GM19452 (cell line): ENCODE measurements around the gene EGFR.

Source experiments
- ATAC-seq: cut with Tn5 transposase; IDR thresholded peaks from one replicate; pipeline ENCODE4 v1.9.1; 2021; ENCODE audit not compliant: unreplicated experiment

Gene EGFR

DNA sequence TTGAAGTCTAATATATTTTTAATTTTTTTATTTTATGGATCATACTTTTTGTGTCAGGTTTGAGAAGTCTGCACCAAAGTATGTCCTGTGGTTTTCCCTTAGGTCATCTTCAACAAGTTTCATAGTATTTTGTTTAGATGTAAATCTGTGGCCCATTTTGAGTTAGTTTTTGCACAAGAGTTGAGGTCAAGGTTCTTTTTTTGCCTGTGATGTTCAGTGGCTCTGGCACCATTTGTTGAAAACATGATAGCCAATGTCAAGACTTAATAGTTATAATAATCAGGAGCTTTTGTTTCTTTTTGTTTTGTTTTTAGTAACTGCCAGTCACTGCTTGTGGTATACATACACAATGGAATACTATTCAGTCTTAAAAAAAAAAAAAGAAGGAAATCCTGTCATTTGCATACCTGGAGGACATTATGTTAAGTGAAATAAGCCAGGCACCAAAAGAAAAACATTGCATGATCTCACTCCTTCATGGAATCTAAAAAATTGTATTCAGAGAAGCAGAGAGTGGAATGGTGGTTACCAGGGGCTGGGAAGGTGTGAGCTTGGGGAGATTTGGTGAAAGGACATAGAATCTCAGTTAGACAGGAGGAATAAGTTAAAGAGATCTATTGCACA, 61.3 kb downstream of the EGFR start:
- no peak for ATAC-seq

DNA sequence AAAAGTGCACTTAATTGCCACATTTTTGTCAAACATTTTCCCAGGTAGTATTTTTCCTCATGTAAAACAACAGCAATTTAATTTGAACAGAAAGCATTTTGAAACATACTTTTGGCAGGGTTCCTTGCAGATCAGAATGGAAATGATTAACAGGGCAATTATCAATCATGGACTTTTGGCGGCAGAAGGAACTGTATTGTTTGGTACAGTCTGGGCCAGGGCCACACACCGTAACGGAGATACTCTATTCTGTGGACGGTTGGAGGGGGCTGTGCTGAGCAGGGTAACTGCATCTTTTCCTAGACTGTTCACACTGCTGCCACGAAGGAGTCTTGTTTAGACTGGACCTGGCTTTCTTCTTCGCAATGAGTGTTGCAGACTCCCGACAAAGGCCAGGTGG, 62.3 kb downstream of the EGFR start:
- no peak for ATAC-seq

DNA sequence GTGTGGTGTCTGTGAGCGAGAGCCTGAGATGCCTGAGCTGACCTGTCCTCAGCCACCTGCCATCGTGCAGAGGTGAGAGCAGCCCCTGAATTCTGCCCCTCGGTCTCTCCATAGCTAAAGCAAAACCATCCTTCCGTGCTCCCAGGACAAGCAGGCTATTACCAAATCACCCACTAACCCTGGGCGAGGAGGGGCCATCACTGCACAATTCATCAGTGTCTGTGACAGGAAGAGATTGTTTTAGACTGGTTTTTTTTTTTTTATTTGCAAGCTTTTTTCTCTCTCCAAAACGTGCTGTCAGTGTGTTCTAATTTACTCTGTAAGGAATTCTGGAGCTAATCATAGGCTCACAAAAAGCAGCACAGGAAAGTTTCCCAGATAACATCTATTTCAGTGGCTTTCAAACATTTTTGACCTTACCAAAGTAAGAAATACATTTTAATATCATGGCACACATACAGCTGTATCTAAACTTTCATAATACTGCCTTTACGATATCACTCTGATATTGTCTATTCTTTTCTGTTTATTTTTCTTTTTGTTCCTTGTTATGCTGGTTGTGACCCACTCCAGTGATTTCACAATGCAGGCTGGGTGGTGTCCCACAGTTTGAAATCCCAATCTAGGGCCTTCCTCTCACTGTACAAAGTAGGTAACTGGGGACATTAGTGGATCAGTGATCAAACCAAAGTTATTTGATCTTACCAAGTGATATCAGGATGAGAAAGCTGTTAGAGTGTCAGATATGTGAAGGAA, 62.8 kb downstream of the EGFR start:
- no peak for ATAC-seq

DNA sequence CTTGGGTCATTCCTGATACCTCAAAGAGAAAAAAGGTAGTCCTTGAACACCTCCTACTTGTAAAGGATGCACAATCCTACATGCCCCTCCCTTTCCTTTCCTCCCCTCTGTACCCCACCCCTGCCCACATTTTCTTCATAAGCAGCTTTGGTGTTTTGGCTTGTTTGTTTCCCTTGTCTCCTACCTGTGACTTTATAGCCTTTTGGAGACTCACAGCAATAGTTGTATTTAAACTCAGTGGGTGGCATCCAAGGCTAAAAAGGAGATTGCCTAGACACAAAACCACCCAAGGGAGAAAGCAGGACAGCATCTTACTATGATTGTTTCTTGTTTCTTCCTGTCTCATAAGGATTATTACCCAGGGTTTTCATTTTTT, 63.4 kb downstream of the EGFR start:
- ATAC-seq, result no peak

DNA sequence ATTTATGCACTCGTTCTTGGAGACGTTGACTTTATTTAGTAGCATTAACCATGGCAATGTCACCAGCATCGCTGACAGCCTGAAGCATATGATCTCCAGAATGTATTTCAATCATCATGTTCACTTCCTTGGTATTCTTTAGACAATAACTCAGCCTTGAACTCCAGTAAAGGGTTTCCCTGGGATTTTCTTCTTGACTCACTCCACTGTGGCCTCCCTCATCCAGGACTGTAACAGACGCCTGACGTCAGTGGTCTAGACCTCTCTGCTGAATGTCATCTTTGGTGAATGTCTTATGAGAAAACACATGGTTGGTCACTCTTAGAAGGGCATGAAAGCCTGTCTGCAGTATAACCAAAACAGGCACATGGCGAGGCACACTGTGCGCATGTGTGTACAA, 64.4 kb downstream of the EGFR start:
- no peak for ATAC-seq

DNA sequence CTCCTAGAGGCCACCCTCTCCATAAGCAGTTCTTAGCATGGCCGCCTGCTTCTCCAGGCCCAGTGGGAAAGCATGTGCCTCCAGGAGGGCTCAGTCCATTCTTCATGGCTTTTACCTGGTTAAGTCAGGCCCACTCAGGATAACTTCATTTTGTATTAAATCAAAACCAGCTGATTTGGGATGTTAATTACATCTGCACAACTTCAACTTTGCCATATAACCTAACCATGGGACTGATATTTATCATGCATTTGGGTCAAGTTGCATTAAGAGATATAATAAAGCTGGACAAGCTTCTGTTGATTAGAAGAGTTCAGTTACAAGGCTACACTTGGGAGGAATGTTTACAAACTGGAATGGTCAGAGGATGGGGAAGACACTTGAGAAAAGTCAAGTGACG, 65.5 kb downstream of the EGFR start:
- ATAC-seq, result no peak

DNA sequence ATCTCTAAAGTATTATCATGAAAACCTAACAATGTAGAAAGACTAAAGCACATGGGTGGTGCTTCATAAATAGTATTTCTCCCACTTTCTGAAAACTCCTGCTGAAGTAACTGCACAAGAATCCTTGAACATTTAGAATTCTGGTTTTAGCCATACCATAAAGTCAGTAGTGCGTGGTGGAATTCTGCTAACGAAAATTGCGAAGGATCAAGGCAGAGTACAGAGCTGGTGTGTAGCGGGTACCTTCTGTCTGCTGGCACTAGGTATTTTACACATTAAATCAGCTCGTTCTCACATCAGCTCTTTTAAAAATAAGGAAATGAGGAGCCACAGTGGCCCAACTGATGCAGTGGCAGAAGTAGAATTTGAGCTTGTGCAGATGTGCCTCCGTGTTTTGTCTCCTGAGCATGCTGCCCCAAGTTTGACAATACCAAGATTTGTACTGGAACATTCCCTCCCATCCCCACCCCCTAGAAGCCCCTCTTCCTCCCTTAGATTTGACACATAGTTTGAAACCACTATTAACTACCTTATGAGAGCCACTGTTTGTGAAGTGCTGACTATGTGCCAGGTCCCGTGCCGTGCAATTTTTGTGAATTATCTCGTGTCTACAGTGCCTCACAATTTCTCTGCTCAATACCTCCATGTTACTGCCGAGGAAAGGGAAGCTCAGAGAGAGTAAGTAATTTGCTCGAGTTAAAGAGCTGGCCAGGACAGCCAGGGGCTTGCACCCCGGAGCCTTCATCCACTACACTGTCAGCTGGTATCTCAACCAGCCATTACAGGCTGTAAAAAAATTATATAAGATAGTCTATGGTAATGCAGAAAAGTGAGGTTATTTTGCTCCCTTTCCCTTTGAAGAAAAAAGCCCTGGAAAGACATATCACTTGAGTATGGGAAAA, 66.9 kb downstream of the EGFR start:
- ATAC-seq, result peak; percentile 23

DNA sequence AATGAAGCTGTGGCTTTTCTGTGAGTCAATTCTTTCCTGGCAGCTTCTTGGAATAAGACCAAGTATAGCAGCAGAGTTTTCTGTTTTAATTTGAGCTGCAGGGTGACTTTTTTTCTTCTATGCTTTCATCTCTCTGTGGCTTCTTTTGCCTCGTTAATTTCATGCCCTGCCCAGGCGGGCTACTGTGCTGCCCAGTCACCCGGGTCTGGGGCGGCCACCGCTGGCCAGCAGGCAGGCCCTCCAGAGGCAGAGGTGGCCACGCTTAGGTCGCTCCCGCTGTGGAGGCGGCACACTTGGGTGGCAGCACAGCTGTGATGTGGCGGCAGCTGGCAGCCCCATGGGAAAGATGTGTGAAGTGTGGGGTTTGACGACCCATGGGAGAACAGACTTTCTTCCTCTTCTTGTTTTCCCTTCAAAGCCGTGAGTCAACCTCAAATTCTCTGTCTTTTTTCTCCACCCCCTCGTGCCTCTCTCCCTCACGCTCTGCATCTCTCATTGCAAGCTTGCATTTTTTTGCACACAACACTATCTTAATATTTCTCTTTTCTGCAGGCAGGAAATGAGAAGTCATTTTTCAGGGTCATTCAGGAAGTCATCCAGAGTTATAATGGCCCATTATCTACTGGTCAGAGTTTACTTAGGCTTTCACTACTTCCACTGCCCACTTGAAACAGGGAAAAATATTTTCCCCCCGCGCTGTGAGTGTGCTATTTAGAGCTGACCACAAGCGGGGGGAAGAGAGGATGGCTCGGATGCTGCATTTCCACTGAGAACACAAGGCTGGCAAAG, 67.8 kb downstream of the EGFR start:
- ATAC-seq, result peak; percentile 74

DNA sequence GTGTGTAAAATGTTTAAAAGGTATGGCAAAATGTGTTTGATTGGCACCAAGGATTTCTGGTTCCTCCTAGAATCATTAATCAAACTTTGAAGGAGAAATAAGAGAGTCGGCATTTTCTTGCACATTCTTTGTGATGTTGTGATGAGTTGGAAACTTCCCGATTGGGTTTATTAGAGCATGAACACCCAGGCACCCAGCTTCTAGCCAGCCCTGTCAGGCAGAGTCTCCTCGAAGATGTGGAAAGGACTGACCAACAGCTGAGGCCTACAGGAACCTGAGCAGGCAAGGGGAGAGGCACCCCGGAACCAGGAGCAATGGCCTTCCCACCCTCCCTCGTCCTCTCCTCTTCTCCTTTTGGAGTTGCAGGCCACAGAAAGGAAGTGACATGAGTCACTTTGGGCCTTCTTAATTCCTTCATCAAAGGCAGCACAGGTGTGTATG, 68.7 kb downstream of the EGFR start:
- no peak for ATAC-seq

DNA sequence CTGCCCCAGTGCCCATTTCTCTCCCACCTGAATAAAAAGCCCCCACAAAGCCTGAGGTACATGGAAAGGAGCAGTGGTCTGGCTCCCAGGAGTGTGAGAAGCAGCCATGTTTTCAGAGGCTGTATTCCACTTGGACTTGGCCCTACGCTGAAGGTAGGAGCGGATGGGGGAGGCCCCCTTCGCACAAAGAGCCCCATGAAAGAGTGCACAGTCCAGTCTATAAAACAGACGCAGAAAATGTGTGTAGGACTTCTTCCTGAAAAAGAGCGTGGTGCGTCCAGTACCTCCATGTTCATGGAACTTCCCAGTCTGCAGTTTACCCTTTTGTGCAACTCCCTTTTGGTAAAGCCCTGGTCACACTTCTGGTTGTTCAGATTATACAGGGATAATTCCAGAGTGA, 69.3 kb downstream of the EGFR start:
- no peak for ATAC-seq

DNA sequence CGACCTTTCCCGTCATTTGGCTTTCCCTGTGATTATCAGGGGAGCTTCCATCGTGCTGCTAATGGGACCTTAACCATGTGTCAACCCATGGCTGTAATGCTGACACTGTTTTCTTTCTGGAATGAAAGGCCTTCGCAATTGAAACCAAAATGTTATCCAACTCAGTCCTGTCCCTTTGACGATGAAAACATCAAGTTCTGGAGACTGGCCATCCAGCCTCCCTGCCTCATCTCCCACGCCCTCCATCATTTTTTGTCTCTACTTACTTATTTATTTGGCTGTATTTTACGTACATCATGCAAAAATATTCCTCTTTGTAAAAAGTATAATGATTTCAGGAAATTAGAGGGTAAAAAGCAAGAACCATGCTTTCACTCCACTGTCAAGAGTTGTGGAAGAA, 69.8 kb downstream of the EGFR start:
- ATAC-seq, result no peak

DNA sequence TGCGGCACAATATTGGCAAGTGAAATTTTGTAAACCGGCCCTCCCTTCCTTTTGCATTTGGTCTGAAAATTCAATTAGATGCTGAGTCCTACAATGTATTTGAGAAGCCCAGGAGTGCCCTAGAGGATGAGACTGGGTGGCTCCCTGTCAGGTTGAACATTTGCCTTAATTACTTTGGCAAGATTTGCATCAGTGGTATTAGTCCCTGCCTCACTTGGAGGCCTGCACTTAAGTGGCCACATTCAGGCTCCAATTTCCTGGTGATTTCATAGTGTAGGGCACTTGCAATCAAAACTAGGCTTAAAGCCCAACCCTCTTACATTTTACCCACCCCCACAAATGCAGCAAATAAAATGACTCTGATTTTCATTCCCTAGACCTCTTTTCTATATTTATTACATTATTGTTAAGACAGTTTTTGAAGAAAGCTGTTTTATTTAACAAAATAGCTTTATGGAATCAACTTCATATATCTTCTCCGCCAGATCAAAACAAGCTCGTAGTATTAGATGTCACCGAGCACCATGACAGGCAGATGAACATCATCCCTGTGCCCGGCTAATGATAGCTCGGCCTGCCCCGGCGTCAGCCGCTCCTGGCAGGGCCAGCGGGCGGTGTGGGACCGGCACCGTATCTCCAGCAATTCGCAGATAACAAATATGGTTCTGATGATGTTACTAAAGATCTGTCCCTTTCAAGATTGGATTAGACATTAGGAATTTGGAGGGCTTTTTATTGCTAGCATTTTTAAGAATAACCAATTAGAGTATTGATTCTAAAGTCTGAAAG, 73.6 kb downstream of the EGFR start:
- ATAC-seq, result no peak

DNA sequence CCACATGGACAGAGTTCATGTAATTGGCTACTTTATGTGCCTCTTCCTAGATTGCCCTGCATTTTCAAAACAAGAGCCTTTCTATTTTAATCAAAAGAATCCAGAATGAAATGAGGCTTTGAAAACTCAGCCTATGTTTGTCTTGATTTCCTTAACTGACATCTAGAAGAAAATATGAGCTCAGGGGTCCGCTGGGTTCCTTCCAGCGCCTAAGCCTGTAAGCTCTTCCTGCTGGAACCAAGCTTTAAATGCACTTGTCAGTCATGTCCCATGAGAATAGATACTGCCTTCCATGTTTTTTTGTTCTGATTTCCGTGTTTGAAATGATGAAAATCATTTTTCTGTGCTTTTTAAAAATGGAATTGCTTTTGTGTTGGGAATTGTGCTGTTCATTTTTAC, 74.2 kb downstream of the EGFR start:
- no peak for ATAC-seq

DNA sequence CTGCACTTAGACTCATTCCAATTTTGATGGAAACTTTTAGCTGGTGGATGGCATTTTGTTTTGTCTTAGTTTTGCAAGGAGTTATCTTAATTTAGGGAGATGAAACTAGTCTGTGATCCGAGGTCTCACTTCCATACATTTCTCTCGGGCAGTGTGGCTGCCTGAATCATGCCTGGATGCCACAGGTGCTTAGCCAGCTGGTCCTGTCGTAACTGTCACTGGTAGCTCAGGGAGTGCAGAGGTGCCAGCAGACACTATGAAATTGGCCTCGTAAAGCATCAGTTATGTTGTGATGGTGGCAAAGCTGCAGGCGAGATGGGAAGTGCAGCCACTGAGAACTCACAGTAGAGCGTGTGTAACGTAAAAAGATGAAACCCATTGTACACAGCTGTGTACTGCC, 74.9 kb downstream of the EGFR start:
- no peak for ATAC-seq

DNA sequence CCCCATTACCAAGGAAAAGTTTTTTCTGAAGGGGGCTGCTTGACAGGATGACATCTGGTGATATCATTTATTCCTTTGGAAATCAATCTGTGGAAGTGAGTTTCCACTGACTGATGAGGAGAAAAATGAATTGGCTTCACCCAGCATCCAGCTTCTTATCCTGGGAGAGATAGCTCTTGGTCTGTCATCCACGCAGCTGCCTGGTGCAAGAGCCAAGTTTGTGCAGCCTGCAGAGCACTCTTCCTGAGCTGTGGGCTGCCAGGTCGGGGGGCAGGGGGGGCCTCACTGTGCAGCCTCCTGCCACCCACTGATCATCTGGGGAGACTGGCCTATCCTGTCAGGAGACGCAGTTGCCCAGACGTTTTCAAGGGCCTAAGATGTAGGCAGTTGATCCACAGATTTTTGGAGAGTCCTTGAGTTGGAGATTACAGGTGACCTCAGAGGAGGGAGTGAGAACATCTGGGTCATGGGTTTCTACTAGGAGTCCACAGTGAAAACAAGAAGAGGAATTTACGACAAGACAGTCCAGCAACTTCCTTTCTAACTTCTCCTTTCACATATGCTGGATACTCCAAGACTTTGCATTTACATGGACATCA, 75.4 kb downstream of the EGFR start:
- no peak for ATAC-seq

DNA sequence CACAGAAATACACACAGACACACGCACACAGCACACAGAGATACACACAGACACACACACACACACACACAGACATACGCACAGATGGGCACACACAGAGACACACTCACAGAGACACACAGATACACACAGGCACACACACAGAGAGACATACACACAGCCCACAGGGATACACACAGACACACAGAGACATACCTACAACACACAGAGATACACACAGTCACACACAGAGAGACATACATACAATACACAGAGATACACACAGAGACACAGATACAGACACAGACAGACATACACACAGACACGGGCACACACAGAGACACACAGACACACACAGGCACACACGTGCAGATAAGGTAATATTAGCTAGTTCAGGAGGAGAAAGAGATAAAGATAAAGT, 76.9 kb downstream of the EGFR start:
- no peak for ATAC-seq

DNA sequence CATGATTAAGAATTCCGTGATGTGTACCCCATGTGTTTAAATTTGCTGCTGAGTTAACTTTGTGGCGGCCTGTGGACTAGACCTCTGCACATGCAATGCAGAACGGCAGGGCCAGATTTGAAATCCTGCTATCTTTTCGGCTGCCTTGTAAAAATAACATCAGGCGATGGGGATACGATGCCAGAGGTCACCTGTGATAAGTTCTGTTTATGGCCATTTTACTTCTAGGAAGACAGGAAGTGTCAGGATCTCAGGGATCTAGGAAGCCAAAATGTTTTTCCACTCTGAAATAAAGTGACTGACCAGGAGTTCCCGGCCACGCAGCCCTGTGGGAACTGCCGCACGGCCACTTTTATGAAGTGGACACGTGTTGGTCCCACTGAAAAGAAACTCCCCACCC, 77.5 kb downstream of the EGFR start:
- no peak for ATAC-seq

DNA sequence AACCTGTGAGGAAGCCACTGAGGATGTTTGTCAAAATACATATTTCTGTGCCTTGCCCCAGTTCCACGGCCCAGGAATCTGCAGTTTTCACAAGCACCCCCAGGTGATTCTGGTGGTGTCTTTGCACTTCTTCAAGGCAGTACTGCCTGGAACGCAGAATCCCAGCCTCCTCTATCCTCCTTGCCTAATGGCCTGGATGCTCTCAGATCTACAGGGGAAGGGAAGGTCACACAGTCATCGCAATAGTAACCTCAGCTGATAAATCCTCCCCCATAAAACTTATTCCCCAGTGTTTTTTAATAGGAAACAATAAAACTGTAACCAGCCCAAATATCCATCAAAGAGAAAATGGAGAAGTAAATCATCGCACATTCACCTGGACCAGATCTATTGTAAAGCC, 78.3 kb downstream of the EGFR start:
- ATAC-seq, result no peak

DNA sequence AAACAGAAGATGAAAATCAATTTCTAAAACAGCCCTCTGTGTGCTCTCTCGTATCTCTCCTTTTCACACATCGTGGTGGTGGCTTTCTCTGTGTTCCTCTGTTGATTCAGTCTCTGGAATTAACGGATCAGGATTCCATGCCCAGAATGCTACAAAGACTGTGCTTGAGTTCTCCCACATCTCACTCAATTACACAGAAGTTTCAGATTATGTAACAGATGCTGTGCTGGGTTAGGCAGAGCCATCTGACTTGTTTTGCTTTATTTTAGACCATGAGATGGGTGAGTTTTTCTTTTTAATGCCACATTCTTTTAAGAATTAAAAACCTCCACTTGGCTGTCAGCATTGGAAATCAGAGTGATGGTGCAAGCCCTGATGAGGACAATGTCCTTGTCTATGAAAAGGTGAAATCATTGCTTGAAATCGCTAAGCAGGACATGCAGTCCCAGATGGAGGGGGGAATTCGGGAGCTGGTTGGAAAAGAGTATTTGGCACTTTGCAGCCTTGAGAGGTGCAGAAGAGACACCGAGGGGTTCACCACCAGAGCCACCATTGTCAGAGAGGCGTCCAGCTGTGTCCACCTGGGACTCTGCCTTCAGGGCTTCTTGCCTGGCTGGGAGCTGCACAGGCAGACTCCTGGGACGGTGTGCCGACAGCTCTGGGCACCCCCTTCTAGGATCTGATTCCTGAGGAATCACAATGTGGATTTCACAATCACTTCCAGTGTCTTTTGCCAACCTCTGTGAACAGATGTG, 80.4 kb downstream of the EGFR start:
- no peak for ATAC-seq
